ENCODE results near the gene FOXP2. TPM values are rescaled to one million over a fixed set of nuclear protein-coding genes. Genes with fewer than 3 reads are reported as not detected.

The FOXP2 gene
- total RNA-seq, 3 donors from 2014 or later (not counting 1 experiment from before 2014, with no cell fraction given) = not detected

DNA sequence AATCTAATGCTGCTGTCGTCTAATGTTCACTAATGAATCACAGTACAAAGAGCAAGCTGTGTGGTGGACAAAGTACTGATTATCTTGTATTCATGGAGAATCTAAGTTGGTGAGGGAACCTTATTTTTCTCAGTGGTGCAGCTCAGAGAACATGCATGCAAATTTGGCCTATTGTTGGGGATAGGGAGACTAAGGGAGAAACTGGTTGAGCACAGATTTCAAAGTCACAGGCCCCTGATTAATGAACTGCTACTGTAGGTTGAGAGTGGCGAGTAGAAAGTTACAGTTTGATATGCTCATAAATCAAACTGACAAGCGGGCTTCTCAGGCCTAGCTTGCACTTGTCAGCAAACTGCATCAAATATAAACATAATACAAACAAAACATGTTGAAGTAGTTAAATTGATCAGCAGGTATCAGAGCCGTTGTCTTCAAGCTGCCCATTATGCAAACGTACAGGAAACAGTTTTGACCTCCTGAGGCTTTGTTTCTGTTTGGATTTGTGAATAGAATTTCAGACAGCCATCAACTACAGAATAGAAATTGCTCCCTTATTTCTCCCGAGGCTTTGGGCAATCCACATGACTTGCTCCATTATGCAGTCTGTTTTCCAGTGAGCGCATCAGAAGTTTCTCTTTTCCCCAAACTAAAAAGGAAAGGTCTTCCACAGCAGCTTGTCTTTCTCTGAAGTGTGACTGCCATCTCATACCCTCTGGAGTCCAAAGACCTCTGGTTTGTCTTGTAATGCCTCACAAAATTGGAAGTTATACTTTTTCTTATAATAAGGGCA lies 215.8 kb downstream of the FOXP2 start:
- TF ChIP-seq, protein P1, sequence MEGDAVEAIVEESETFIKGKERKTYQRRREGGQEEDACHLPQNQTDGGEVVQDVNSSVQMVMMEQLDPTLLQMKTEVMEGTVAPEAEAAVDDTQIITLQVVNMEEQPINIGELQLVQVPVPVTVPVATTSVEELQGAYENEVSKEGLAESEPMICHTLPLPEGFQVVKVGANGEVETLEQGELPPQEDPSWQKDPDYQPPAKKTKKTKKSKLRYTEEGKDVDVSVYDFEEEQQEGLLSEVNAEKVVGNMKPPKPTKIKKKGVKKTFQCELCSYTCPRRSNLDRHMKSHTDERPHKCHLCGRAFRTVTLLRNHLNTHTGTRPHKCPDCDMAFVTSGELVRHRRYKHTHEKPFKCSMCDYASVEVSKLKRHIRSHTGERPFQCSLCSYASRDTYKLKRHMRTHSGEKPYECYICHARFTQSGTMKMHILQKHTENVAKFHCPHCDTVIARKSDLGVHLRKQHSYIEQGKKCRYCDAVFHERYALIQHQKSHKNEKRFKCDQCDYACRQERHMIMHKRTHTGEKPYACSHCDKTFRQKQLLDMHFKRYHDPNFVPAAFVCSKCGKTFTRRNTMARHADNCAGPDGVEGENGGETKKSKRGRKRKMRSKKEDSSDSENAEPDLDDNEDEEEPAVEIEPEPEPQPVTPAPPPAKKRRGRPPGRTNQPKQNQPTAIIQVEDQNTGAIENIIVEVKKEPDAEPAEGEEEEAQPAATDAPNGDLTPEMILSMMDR (IDR thresholded peaks at IDR 0.05) = no peak
- WGBS (ENCODE audit: insufficient coverage) = 76% methylated on average over 6 of the region's 7 CpGs
- DNase-seq (no peak), ATAC-seq (no peak)
- H3K27me3 Mint-ChIP-seq (ENCODE audit: low read depth in 2 of 2) = no peaks in the 10 kb centered on the region
- Histone ChIP-seq H3K27ac (ENCODE audit: low read length) (no peak overlapping the region), H3K27me3 (ENCODE audit: control insufficient read depth, insufficient read depth, low read length) (no peaks in the 10 kb centered on the region), H3K9me3 (ENCODE audit: control insufficient read depth, insufficient read depth, low read length) (no peaks in the 10 kb centered on the region), H3K36me3 (ENCODE audit: control insufficient read depth, insufficient read depth, low read length) (no peaks in the 10 kb centered on the region), H3K4me1 (ENCODE audit: control insufficient read depth, insufficient read depth, low read length) (no peaks in the 10 kb centered on the region), H3K4me3 (ENCODE audit: low read length) (no peak overlapping the region)
- no peaks in the 10 kb centered on the region for H3K36me3 Mint-ChIP-seq
- H3K4me1 Mint-ChIP-seq = no peaks in the 10 kb centered on the region
- no peak overlapping the region for H3K27ac Mint-ChIP-seq
- intact Hi-C loops (cut with micrococcal nuclease) = no loop called here
- H3K4me3 Mint-ChIP-seq = no peak overlapping the region
- H3K9me3 Mint-ChIP-seq = no peaks in the 10 kb centered on the region

GRCh38 chr7:114631249-114631822 lies 216.7 kb downstream of the FOXP2 start:
- Mint-ChIP-seq H3K27me3 (ENCODE audit: low read depth in 2 of 2) (no peaks in the 10 kb centered on the region), H3K9me3 (no peaks in the 10 kb centered on the region), H3K36me3 (no peaks in the 10 kb centered on the region), H3K4me1 (no peaks in the 10 kb centered on the region), H3K4me3 (no peak overlapping the region), H3K27ac (no peak overlapping the region)
- Histone ChIP-seq H3K27me3 (ENCODE audit: control insufficient read depth, insufficient read depth, low read length) (no peaks in the 10 kb centered on the region), H3K36me3 (ENCODE audit: control insufficient read depth, insufficient read depth, low read length) (no peaks in the 10 kb centered on the region), H3K27ac (ENCODE audit: low read length) (no peak overlapping the region), H3K9me3 (ENCODE audit: control insufficient read depth, insufficient read depth, low read length) (no peaks in the 10 kb centered on the region), H3K4me3 (ENCODE audit: low read length) (no peak overlapping the region), H3K4me1 (ENCODE audit: control insufficient read depth, insufficient read depth, low read length) (no peaks in the 10 kb centered on the region)
- no peak for DNase-seq
- no peak for ATAC-seq
- TF ChIP-seq, protein P1 (IDR thresholded peaks at IDR 0.05) = no peak
- WGBS (ENCODE audit: insufficient coverage) = 88% methylated on average over 3 of the region's 3 CpGs
- intact Hi-C loops (cut with micrococcal nuclease) = no loop called here

DNA sequence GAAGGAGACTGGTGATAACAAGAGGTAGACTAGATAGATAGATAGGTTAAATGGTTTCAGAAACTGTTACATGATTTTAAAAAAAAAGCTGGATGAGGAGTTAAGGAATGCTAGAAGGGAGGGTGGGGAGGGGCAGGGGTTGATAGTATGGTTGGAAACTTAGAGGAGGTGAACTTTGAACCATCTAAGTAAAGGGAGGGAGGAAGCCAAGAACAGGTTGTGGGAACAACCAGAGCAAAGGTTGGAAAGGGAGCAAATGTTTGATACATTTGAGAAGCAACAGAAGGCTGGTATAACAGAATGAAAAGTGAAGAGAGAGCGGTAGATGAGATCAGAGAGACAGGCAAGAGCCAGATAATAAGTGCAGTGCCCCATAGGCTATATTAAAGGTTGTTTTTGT lies 224.8 kb downstream of the FOXP2 start:
- Mint-ChIP-seq H3K27me3 (ENCODE audit: low read depth in 2 of 2) (no peaks in the 10 kb centered on the region), H3K9me3 (peaks cover 7 to 8% of the 10 kb centered on the region in 2 donors), H3K4me3 (no peak overlapping the region), H3K4me1 (no peaks in the 10 kb centered on the region), H3K27ac (no peak overlapping the region), H3K36me3 (no peaks in the 10 kb centered on the region)
- TF ChIP-seq, protein P1 (IDR thresholded peaks at IDR 0.05) = no peak
- H3K4me1 ChIP-seq (ENCODE audit: control insufficient read depth, insufficient read depth, low read length) = no peaks in the 10 kb centered on the region
- no peaks in the 10 kb centered on the region for H3K9me3 ChIP-seq (ENCODE audit: control insufficient read depth, insufficient read depth, low read length)
- no peak overlapping the region for H3K27ac ChIP-seq (ENCODE audit: low read length)
- no peak overlapping the region for H3K4me3 ChIP-seq (ENCODE audit: low read length)
- DNase-seq (no peak), ATAC-seq (no peak)
- intact Hi-C loops (cut with micrococcal nuclease) = no loop called here
- no peaks in the 10 kb centered on the region for H3K27me3 ChIP-seq (ENCODE audit: control insufficient read depth, insufficient read depth, low read length)
- 81% methylated on average over 1 of the region's 1 CpG for WGBS (ENCODE audit: insufficient coverage)
- H3K36me3 ChIP-seq (ENCODE audit: control insufficient read depth, insufficient read depth, low read length) = no peaks in the 10 kb centered on the region
